K562 (cell line): ENCODE data around the gene DRAXIN. TPM values are rescaled to one million over a fixed set of nuclear protein-coding genes. Genes with fewer than 3 reads are reported as not detected.

ENCODE experiments used
- ATAC-seq: fragments of 200-7000 bp; cut with Tn5 transposase; 3 replicates; pipeline ENCODE4 v1.9.1; 2020; ENCODE audit warnings: moderate library complexity
- BruUV-seq: library from RNA; stranded (reverse); fragments of 400-500 nt; replicated peaks from 2 replicates; lab custom pipeline; 2021; lab: Mats Ljungman, UMichigan
- CTCF ChIA-PET: fragments of 300-600 bp; formaldehyde crosslinking; extraction: SDS; loops from one replicate; lab custom pipeline; 2021; ENCODE audit warnings: low intra/inter-chr PET ratio; lab: Yijun Ruan, JAX
- POLR2A ChIA-PET: fragments of 300-600, 350-650 bp; sonication (Branson Sonifier 250); formaldehyde crosslinking; extraction: SDS; loops from one replicate; lab custom pipeline; 2021; ENCODE audit warnings: antibody characterized with exemption, inconsistent platforms; lab: Yijun Ruan, JAX
- DNase-seq, 4 experiments: peaks; one replicate each; pipeline versions ENCODE4 v3.0.0 to v3.0.0-alpha.2; 2011 to 2018; ENCODE audit warnings: low spot score in 3 of 4, mixed read lengths in 3 of 4; ENCODE audit errors: extremely low read depth in 1 of 4
- FAIRE-seq: peaks from 2 replicates; lab custom pipeline; 2011; peaks lifted over from hg19 to GRCh38; lab: Jason Lieb, UNC
- H2AFZ ChIP-seq: 2 replicates; pipeline ENCODE4 v1.6.0; 2011; ENCODE audit warnings: low read depth, low read length, control low read depth, inconsistent platforms
- H3K27ac ChIP-seq: fragments of 200-600 bp; 3 replicates; pipeline ENCODE4 v1.8.0; 2011; ENCODE audit warnings: low read depth, mild to moderate bottlenecking, control low read depth, inconsistent platforms, low read length, moderate library complexity, mixed read lengths; ENCODE audit errors: extremely low read depth
- H3K27me3 ChIP-seq, 2 experiments: fragments of 300-600 bp in 1 of 2; 2 replicates in 1 of 2; 3 replicates in 1 of 2; pipeline versions ENCODE4 v1.6.0 to v1.8.0; 2011; ENCODE audit warnings: inconsistent platforms in 2 of 2, low read length in 2 of 2, mild to moderate bottlenecking in 1 of 2, mixed read lengths in 1 of 2, moderate library complexity in 1 of 2; ENCODE audit not compliant: control insufficient read depth in 2 of 2, insufficient read depth in 2 of 2
- H3K36me3 ChIP-seq: fragments of 300-600 bp; 3 replicates; pipeline ENCODE4 v1.8.0; 2011; ENCODE audit warnings: mild to moderate bottlenecking, low read length, inconsistent platforms; ENCODE audit not compliant: control insufficient read depth, insufficient read depth
- H3K4me1 ChIP-seq, 2 experiments: fragments of 200-600 bp in 1 of 2; replicated peaks in 1 of 2; 2 replicates in 1 of 2; 3 replicates in 1 of 2; pipeline versions ENCODE4 v1.5.1 to v1.8.0; 2011; ENCODE audit warnings: inconsistent platforms in 2 of 2, low read length in 2 of 2, mild to moderate bottlenecking in 1 of 2, mixed read lengths in 1 of 2, moderate library complexity in 1 of 2; ENCODE audit not compliant: control insufficient read depth in 2 of 2, insufficient read depth in 2 of 2
- H3K4me2 ChIP-seq: 2 replicates; pipeline ENCODE4 v1.6.1; 2011; ENCODE audit warnings: low read length, control low read depth, inconsistent platforms, mixed read lengths; ENCODE audit not compliant: insufficient read depth
- H3K4me3 ChIP-seq: fragments of 200-600 bp; sonication (generic), shearing (Covaris generic); 2 replicates; pipeline ENCODE4 v1.5.1; 2016; ENCODE audit warnings: control low read depth, inconsistent platforms
- H3K79me2 ChIP-seq: fragments of 200-600 bp; 3 replicates; pipeline ENCODE4 v1.8.0; 2011; ENCODE audit warnings: low read length, inconsistent platforms; ENCODE audit not compliant: control insufficient read depth, insufficient read depth
- H3K9ac ChIP-seq, 2 experiments: 2 replicates each; pipeline versions ENCODE4 v1.6.0 to v1.6.1; 2011; ENCODE audit warnings: low read depth in 2 of 2, low read length in 2 of 2, control low read depth in 1 of 2, inconsistent platforms in 1 of 2, mild to moderate bottlenecking in 1 of 2, mixed read lengths in 1 of 2; ENCODE audit not compliant: insufficient read depth in 1 of 2
- H3K9me1 ChIP-seq: one replicate; pipeline ENCODE4 v1.6.0; 2011; ENCODE audit warnings: inconsistent platforms, mild to moderate bottlenecking, low read length, moderate library complexity; ENCODE audit not compliant: control insufficient read depth, insufficient read depth
- H3K9me3 ChIP-seq: replicated peaks from 2 replicates; pipeline ENCODE4 v1.5.1; 2011; ENCODE audit warnings: low read depth, low read length, inconsistent platforms; ENCODE audit not compliant: control insufficient read depth, insufficient read depth
- H4K20me1 ChIP-seq: replicated peaks from 2 replicates; pipeline ENCODE4 v1.6.1; 2011; ENCODE audit warnings: low read length, inconsistent platforms, mixed read lengths; ENCODE audit not compliant: control insufficient read depth, insufficient read depth
- BMI1 ChIP-seq: fragments of 150-350 bp; IDR thresholded peaks from 2 replicates; pipeline ENCODE4 v1.6.1; 2014; ENCODE audit warnings: low read length
- CHD4 ChIP-seq: fragments of 200-600 bp; sonication (generic); IDR thresholded peaks from 3 replicates; pipeline ENCODE4 v1.6.1; 2012; ENCODE audit warnings: low read depth, mild to moderate bottlenecking, mixed read lengths, low read length, inconsistent platforms; ENCODE audit not compliant: insufficient read depth, insufficient replicate concordance, poor library complexity, severe bottlenecking
- DIDO1 ChIP-seq: fragments of 450-650 bp; IDR thresholded peaks from 2 replicates; pipeline ENCODE4 v1.6.1; 2016; ENCODE audit warnings: low read depth, missing biosample characterization, missing genetic modification characterization
- HDAC3 ChIP-seq: fragments of 450-650 bp; IDR thresholded peaks from 2 replicates; pipeline ENCODE4 v1.6.1; 2018; ENCODE audit warnings: borderline replicate concordance, mild to moderate bottlenecking, moderate library complexity; ENCODE audit not compliant: partially characterized antibody
- JUNB ChIP-seq: fragments of 450-650 bp; formaldehyde crosslinking; conservative IDR thresholded peaks from 2 replicates; pipeline ENCODE4 v1.4.0; 2020; ENCODE audit warnings: mild to moderate bottlenecking
- KDM1A ChIP-seq, 2 experiments: fragments of 450-650 bp; IDR thresholded peaks; 2 replicates each; pipeline ENCODE4 v1.6.1; 2016; ENCODE audit warnings: mild to moderate bottlenecking in 2 of 2
- POLR2AphosphoS2 ChIP-seq: IDR thresholded peaks from 2 replicates; pipeline ENCODE4 v1.6.1; 2012; ENCODE audit warnings: low read length, improper control_type of control experiment
- RAD21 ChIP-seq, 2 experiments: fragments of 250-450 bp in 1 of 2; fragments of 450-650 bp in 1 of 2; sonication (Bioruptor Pico) in 1 of 2; formaldehyde crosslinking in 1 of 2; IDR thresholded peaks in 1 of 2; conservative IDR thresholded peaks in 1 of 2; 2 replicates each; pipeline versions ENCODE4 v1.4.0 to v1.8.0; 2020 to 2022; ENCODE audit warnings: mild to moderate bottlenecking in 2 of 2, moderate library complexity in 1 of 2
- RBM25 ChIP-seq: fragments of 200-400 bp; formaldehyde crosslinking; IDR thresholded peaks from 2 replicates; pipeline ENCODE4 v1.6.1; 2018; ENCODE audit warnings: low read length, low read depth, moderate library complexity; ENCODE audit not compliant: severe bottlenecking
- SP2 ChIP-seq: IDR thresholded peaks from 2 replicates; pipeline ENCODE4 v1.6.1; 2011; ENCODE audit warnings: mild to moderate bottlenecking, low read depth, low read length, moderate library complexity; ENCODE audit not compliant: poor library complexity, severe bottlenecking; ENCODE audit errors: extremely low read depth
- TAF15 ChIP-seq: fragments of 200-400 bp; formaldehyde crosslinking; IDR thresholded peaks from 2 replicates; pipeline ENCODE4 v1.6.1; 2017; ENCODE audit warnings: mild to moderate bottlenecking, low read depth, low read length, moderate library complexity
- TFAP4 ChIP-seq: sonication (generic); formaldehyde crosslinking; IDR thresholded peaks from 2 replicates; pipeline ENCODE4 v1.8.0; 2022; ENCODE audit warnings: missing genetic modification reagents, mild to moderate bottlenecking, moderate library complexity, borderline replicate concordance
- U2AF1 ChIP-seq: fragments of 200-400 bp; formaldehyde crosslinking; optimal IDR thresholded peaks from 2 replicates; pipeline ENCODE3; 2017; ENCODE audit warnings: mild to moderate bottlenecking, low read depth, low read length, moderate library complexity
- U2AF2 ChIP-seq: fragments of 200-400 bp; formaldehyde crosslinking; optimal IDR thresholded peaks from 2 replicates; pipeline ENCODE3; 2017; ENCODE audit warnings: low read depth, mild to moderate bottlenecking, low read length
- ZNF717 ChIP-seq: fragments of 250-450 bp; sonication (Bioruptor Pico); IDR thresholded peaks from 2 replicates; pipeline ENCODE4 v1.5.0; 2021
- WGBS: fragments of 100-300 bp; shearing (Covaris generic); methylation state at CpG from one replicate; pipeline ENCODE4 v1.1.6; 2016; ENCODE audit warnings: low coverage, mixed read lengths; ENCODE audit not compliant: insufficient coverage; ENCODE audit errors: missing lambda C conversion rate; 5-methylcytosine and 5-hydroxymethylcytosine counted together
- in situ Hi-C: fragments of 300-500 bp; cut with MboI; formaldehyde crosslinking; loops from 4 replicates; pipeline ENCODE4 v1.15.0; 2018; ENCODE audit warnings: inconsistent platforms, mixed read lengths
- intact Hi-C: fragments of 100-400 bp; cut with micrococcal nuclease; formaldehyde crosslinking; loops from 2 replicates; pipeline ENCODE4 v1.14.2; 2022
- polyA plus RNA-seq, 8 experiments: library from polyadenylated mRNA; depleted of rRNA in 4 of 8; stranded (reverse) in 5 of 8; unstranded in 3 of 8; fragments of >200 nt; fragmentation: Nextera tagmentation in 2 of 8; fragmentation: Illumina TruSeq in 1 of 8; extraction: Ambion mirVana in 2 of 8; extraction: Trizol in 1 of 8; gene quantifications; 2 replicates each; pipeline versions ENCODE4 v1.2.1 to v1.2.3, GENCODE V29; 2011 to 2014; ENCODE audit warnings: inconsistent platforms in 1 of 8, missing spikeins in 1 of 8
- total RNA-seq, 7 experiments: library from RNA; depleted of rRNA in 6 of 7; stranded (reverse); fragments of >200 nt in 6 of 7; fragmentation: Illumina TruSeq in 2 of 7; extraction: Trizol in 2 of 7; gene quantifications; 2 replicates each; pipeline versions ENCODE4 v1.2.1 to v1.2.3, GENCODE V29; 2011 to 2021; ENCODE audit warnings: low replicate concordance in 1 of 7

DRAXIN gene
- total and polyA plus RNA-seq, 9 of the 15 experiments (the other 6 are each of a cell fraction or from before 2014, with no cell fraction given) = 0.01 to 0.04 (median 0.01) TPM; not detected in 6

DNA sequence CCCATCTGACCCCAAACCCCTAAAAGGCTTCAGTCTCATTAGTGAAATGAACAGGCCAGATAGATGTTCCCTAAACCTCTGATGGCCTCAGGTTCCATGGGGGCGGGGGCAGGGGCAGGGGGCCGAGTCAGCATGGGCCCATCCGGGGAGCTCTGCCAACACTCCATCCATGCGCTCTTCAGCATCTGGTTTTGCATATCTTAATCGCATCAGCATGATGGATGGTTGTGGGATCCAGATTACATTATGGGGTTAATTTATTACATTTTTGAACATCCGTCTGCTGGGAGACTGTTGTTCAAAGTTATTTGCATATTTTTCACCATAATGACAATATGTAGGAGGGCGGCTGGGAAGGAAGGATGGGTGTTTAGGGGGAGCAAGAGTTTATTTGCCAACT, 7.4 kb upstream of the DRAXIN start:
- 31% methylated on average over 7 of the region's 7 CpGs for WGBS
- no peak for DNase-seq
- H3K4me2 ChIP-seq = no peak overlapping the region
- POLR2A ChIA-PET = interaction anchor here (0.6 to 3.3 kb wide), 2 partner anchors 9 to 11 kb away, joined by 3 to 40 read pairs; no protein-coding TSS in a partner anchor
- H3K9me3 ChIP-seq = no peaks in the 10 kb centered on the region
- peaks cover 17% of the 10 kb centered on the region for H3K79me2 ChIP-seq
- CTCF ChIA-PET = no interaction called here
- H3K36me3 ChIP-seq = peaks cover 6% of the 10 kb centered on the region; the same call in 2 of the 3 replicates
- BruUV-seq = no TSS peak
- intact Hi-C loops = no loop called here
- no peak for ATAC-seq
- no peaks in the 10 kb centered on the region for H4K20me1 ChIP-seq
- no peak overlapping the region for H3K9ac ChIP-seq
- TF ChIP-seq U2AF1 = no peak
- FAIRE-seq = no peak
- no peak overlapping the region for H3K27ac ChIP-seq
- no peak overlapping the region for H3K4me3 ChIP-seq
- in situ Hi-C loops = no loop called here
- H3K4me1 ChIP-seq = peaks cover 11 to 26% of the 10 kb centered on the region in 2 experiments
- H3K27me3 ChIP-seq = no peaks in the 10 kb centered on the region
- H3K9me1 ChIP-seq = peaks cover 4% of the 10 kb centered on the region
- no peak overlapping the region for H2AFZ ChIP-seq

DNA sequence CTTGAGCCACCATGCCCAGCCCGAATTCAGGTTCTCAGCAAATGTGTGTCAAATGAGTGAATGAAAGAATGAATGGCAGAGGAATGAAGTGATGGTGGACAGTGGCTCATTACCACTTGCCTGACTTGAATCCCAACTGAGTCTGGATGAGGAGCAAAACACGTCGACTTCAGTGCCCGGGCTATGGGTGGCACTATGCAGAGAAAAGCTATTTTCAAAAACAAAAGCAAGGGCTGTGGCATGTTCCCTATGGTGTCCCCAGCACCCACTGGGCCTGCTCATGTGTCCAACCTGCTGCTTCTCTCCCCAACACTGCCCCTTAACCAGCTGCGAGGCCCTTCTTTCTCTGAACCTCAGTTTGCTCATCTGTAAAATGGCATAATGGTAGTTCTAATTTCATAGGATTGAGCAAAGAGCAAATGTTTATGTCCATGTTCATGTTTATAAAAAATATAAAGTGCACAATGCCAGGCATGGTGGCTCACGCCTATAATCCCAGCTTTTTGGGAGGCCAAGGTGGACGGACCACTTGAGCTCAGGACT, 6.2 kb upstream of the DRAXIN start:
- Histone ChIP-seq H3K36me3 (no peaks in the 10 kb centered on the region), H3K9me3 (no peaks in the 10 kb centered on the region), H3K4me2 (no peak overlapping the region), H3K4me3 (no peak overlapping the region), H3K27ac (no peak overlapping the region), H3K4me1 (peaks cover 18 to 19% of the 10 kb centered on the region in 2 experiments), H2AFZ (no peak overlapping the region), H3K27me3 (no peaks in the 10 kb centered on the region), H4K20me1 (no peaks in the 10 kb centered on the region), H3K9ac (no peak overlapping the region), H3K79me2 (peaks cover 6% of the 10 kb centered on the region), H3K9me1 (peaks cover 1% of the 10 kb centered on the region)
- ATAC-seq = no peak
- 42% methylated on average over 7 of the region's 7 CpGs for WGBS
- intact Hi-C loops = no loop called here
- FAIRE-seq = no peak
- CTCF ChIA-PET = no interaction called here
- no TSS peak for BruUV-seq
- no peak for DNase-seq
- POLR2A ChIA-PET = interaction anchor here (0.6 to 2.1 kb wide), 8 partner anchors 9 to 302 kb away, joined by 3 to 13 read pairs (median 4); no protein-coding TSS in a partner anchor
- in situ Hi-C loops = no loop called here
- TF ChIP-seq RAD21 (CRISPR knock-in tag; conservative IDR thresholded peaks at IDR 0.05 in 1 of 2, IDR thresholded peaks at IDR 0.05 in 1 of 2) = no peak
- no peak for TF ChIP-seq POLR2AphosphoS2
- no peak for TF ChIP-seq DIDO1
- peak; percentile 50 to 64; a peak in 3 of 4 replicates for TF ChIP-seq KDM1A (IDR thresholded peaks at IDR 0.05)
- no peak for TF ChIP-seq TFAP4
- TF ChIP-seq CHD4 = peak; percentile 47
- no peak for TF ChIP-seq HDAC3
- TF ChIP-seq JUNB (CRISPR knock-in tag) = no peak
- no peak for TF ChIP-seq SP2
- TF ChIP-seq ZNF717 (CRISPR knock-in tag) = no peak
- TF ChIP-seq BMI1 = no peak
- peak; percentile 93 for TF ChIP-seq RBM25
- TF ChIP-seq U2AF2 = no peak
- TF ChIP-seq TAF15 = no peak
